ENCODE results near the gene CLTA.

GRCh38 chr9:36151316-36152210 lies 39.2 kb upstream of the CLTA start:
- TF ChIP-seq, protein P1, sequence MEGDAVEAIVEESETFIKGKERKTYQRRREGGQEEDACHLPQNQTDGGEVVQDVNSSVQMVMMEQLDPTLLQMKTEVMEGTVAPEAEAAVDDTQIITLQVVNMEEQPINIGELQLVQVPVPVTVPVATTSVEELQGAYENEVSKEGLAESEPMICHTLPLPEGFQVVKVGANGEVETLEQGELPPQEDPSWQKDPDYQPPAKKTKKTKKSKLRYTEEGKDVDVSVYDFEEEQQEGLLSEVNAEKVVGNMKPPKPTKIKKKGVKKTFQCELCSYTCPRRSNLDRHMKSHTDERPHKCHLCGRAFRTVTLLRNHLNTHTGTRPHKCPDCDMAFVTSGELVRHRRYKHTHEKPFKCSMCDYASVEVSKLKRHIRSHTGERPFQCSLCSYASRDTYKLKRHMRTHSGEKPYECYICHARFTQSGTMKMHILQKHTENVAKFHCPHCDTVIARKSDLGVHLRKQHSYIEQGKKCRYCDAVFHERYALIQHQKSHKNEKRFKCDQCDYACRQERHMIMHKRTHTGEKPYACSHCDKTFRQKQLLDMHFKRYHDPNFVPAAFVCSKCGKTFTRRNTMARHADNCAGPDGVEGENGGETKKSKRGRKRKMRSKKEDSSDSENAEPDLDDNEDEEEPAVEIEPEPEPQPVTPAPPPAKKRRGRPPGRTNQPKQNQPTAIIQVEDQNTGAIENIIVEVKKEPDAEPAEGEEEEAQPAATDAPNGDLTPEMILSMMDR (IDR thresholded peaks at IDR 0.05): no peak
- peak in 1 of 2 donors; percentile 17 for TF ChIP-seq POLR2A (IDR thresholded peaks at IDR 0.05)
- TF ChIP-seq POLR2AphosphoS5 (IDR thresholded peaks at IDR 0.05): peak; percentile 9

Data from gastroesophageal sphincter (tissue), 3 donors.